ENCODE measurements around the gene CHCHD2.
"Not testable (repeated sequence)": the region's sequence is repeated elsewhere in the genome, so short reads cannot be mapped to it uniquely, and the experiment has no call there.

Gene CHCHD2

GRCh38 chr7:56097700-56098099 lies 8.6 kb downstream of the CHCHD2 start:
- no peak for TF ChIP-seq CTCF (IDR thresholded peaks at IDR 0.05; ENCODE audit: control insufficient read depth, insufficient read depth, low read depth, low read length, missing control alignments)
- no peak overlapping the region for H3K4me3 ChIP-seq (ENCODE audit: control insufficient read depth, low read depth, low read length)

GRCh38 chr7:56092789-56093531 lies 13.3 kb downstream of the CHCHD2 start, which contains the start of gene PHKG1:
PHKG1 (minus strand) TSS chr7:56092952; CDS start chr7:56088941, 4,011 bp downstream.
- TF ChIP-seq CTCF (IDR thresholded peaks at IDR 0.05; ENCODE audit: control insufficient read depth, insufficient read depth, low read depth, low read length, missing control alignments): peak; percentile 77
- H3K4me3 ChIP-seq (ENCODE audit: control insufficient read depth, low read depth, low read length): no peak within 1 kb of the TSS
- peak; percentile 72 for DNase-seq (ENCODE audit: low read depth)

More at GRCh38 chr7:56097700-56098099, 8.6 kb downstream of the CHCHD2 start:
- DNase-seq (ENCODE audit: low read depth): peak; percentile 85

- not testable (repeated sequence) for H3K4me3 ChIP-seq (ENCODE audit: control insufficient read depth, low read depth, low read length); DNase-seq (ENCODE audit: low read depth)
These were observed 13.9 kb downstream of the CHCHD2 start for GRCh38 chr7:56092388-56092787.

GRCh38 chr7:56091591-56091990 lies 14.7 kb downstream of the CHCHD2 start:
- no peak for DNase-seq (ENCODE audit: low read depth)
- no peak for TF ChIP-seq CTCF (IDR thresholded peaks at IDR 0.05; ENCODE audit: control insufficient read depth, insufficient read depth, low read depth, low read length, missing control alignments)

GRCh38 chr7:56087445-56087844 lies 18.8 kb downstream of the CHCHD2 start:
- H3K4me3 ChIP-seq (ENCODE audit: control insufficient read depth, low read depth, low read length): no peak overlapping the region
- no peak for DNase-seq (ENCODE audit: low read depth)
- no peak for TF ChIP-seq CTCF (IDR thresholded peaks at IDR 0.05; ENCODE audit: control insufficient read depth, insufficient read depth, low read depth, low read length, missing control alignments)

More at GRCh38 chr7:56091591-56091990, 14.7 kb downstream of the CHCHD2 start:
- H3K4me3 ChIP-seq (ENCODE audit: control insufficient read depth, low read depth, low read length): no peak overlapping the region

- no peak for TF ChIP-seq CTCF (IDR thresholded peaks at IDR 0.05; ENCODE audit: control insufficient read depth, insufficient read depth, low read depth, low read length, missing control alignments)
- DNase-seq (ENCODE audit: low read depth): no peak
- H3K4me3 ChIP-seq (ENCODE audit: control insufficient read depth, low read depth, low read length): no peak overlapping the region
These were observed 19.5 kb downstream of the CHCHD2 start for GRCh38 chr7:56086761-56087160.

GRCh38 chr7:56083150-56083785 lies 23.0 kb downstream of the CHCHD2 start:
- no peak overlapping the region for H3K4me3 ChIP-seq (ENCODE audit: control insufficient read depth, low read depth, low read length)
- no peak for DNase-seq (ENCODE audit: low read depth)
- TF ChIP-seq CTCF (IDR thresholded peaks at IDR 0.05; ENCODE audit: control insufficient read depth, insufficient read depth, low read depth, low read length, missing control alignments): no peak

Data from AG09309 (cell line).